ENCODE data around the gene AZU1. TPM values are rescaled to one million over a fixed set of nuclear protein-coding genes. Genes with fewer than 3 reads are reported as not detected.

Gene AZU1
- total RNA-seq, 4 donors from 2014 or later = not detected

GRCh38 chr19:879711-880438 is 52.2 kb downstream of the AZU1 start:
- Histone ChIP-seq H3K9me3 (no peaks in the 10 kb centered on the region), H3K4me3 (no peak overlapping the region), H3K36me3 (peaks cover 36 to 88% (median 37%) of the 10 kb centered on the region in 3 donors), H3K27ac (no peak overlapping the region), H3K4me1 (peaks cover 0 to 12% (median 0%) of the 10 kb centered on the region in 3 donors), H3K27me3 (no peaks in the 10 kb centered on the region)
- WGBS, 2 donors = 85% methylated on average over 4 of the region's 37 CpGs; no CpG with 5 or more reads in 1 of the 2 donors
- intact Hi-C loops (cut with DNase I) = no loop called here
- TF ChIP-seq CTCF (IDR thresholded peaks at IDR 0.05) (no peak), POLR2A (IDR thresholded peaks at IDR 0.05) (no peak)
- DNase-seq = no peak

Small RNA genes within 50 kb of the gene (small RNA-seq; reads per million reads assigned to genes)
- gene MIR3187 = 0 reads per million in 4 donors

Other genes with a start within 250 kb of the AZU1 start
- under 1 TPM in 3 of 4 donors, not detected in 1; 0.15 to 0.57 (median 0.29) TPM for gene HCN2, start 238.0 kb upstream of the AZU1 start, total RNA-seq
- 10 to 100 TPM; 23.5 to 32.3 (median 25.0) TPM for gene POLRMT, start 194.3 kb upstream of the AZU1 start, total RNA-seq
- 1 to 10 TPM in 1 of 4 donors, under 1 TPM in 1, not detected in 2; 0.38 to 1.6 TPM for gene FGF22, start 188.0 kb upstream of the AZU1 start, total RNA-seq
- 100 to 1,000 TPM in 2 of 4 donors, 10 to 100 TPM in 2; 82.1 to 118 (median 98.4) TPM for gene RNF126, start 164.6 kb upstream of the AZU1 start, total RNA-seq
- gene FSTL3, start 151.4 kb upstream of the AZU1 start, total RNA-seq = 10 to 100 TPM in 3 of 4 donors, 1 to 10 TPM in 1; 4.4 to 43.3 (median 17.7) TPM
- gene PRSS57, start 132.4 kb upstream of the AZU1 start, total RNA-seq = not detected
- gene PALM, start 118.9 kb upstream of the AZU1 start, total RNA-seq = 10 to 100 TPM in 1 of 4 donors, 1 to 10 TPM in 3; 2.6 to 19.3 (median 6.5) TPM
- 1 to 10 TPM in 2 of 4 donors, under 1 TPM in 1, not detected in 1; 0.11 to 1.3 (median 1.0) TPM for gene MISP, start 76.7 kb upstream of the AZU1 start, total RNA-seq
- 100 to 1,000 TPM; 139 to 167 (median 156) TPM for gene PTBP1, start 30.4 kb upstream of the AZU1 start, total RNA-seq
- gene PLPPR3, start 5.9 kb upstream of the AZU1 start, total RNA-seq = not detected
- gene PRTN3, start 13.2 kb downstream of the AZU1 start, total RNA-seq = not detected
- gene ELANE, start 24.5 kb downstream of the AZU1 start, total RNA-seq = under 1 TPM in 1 of 4 donors, not detected in 3; 0.95 TPM
- 100 to 1,000 TPM in 2 of 4 donors, 10 to 100 TPM in 2; 52.2 to 883 (median 129) TPM for gene CFD, start 31.8 kb downstream of the AZU1 start, total RNA-seq
- 10 to 100 TPM; 23.7 to 64.9 (median 32.5) TPM for gene MED16, start 65.3 kb downstream of the AZU1 start, total RNA-seq
- gene RNU6-9, start 65.6 kb downstream of the AZU1 start, total RNA-seq = not detected
- 10 to 100 TPM; 42.9 to 83.7 (median 62.4) TPM for gene R3HDM4, start 85.4 kb downstream of the AZU1 start, total RNA-seq
- gene KISS1R, start 89.5 kb downstream of the AZU1 start, total RNA-seq = under 1 TPM in 1 of 4 donors, not detected in 3; 0.45 TPM
- 1 to 10 TPM; 3.0 to 6.6 (median 4.7) TPM for gene ARID3A, start 98.2 kb downstream of the AZU1 start, total RNA-seq
- gene WDR18, start 156.5 kb downstream of the AZU1 start, total RNA-seq = 10 to 100 TPM; 28.2 to 70.1 (median 53.0) TPM
- gene GRIN3B, start 172.6 kb downstream of the AZU1 start, total RNA-seq = not detected
- gene TMEM259, start 193.3 kb downstream of the AZU1 start, total RNA-seq = 100 to 1,000 TPM; 101 to 182 (median 146) TPM
- not detected for gene RNU6-2, start 193.7 kb downstream of the AZU1 start, total RNA-seq
- 100 to 1,000 TPM in 2 of 4 donors, 10 to 100 TPM in 2; 79.0 to 125 (median 105) TPM for gene CNN2, start 198.8 kb downstream of the AZU1 start, total RNA-seq
- 10 to 100 TPM; 12.6 to 24.4 (median 18.7) TPM for gene ABCA7, start 212.3 kb downstream of the AZU1 start, total RNA-seq
- 10 to 100 TPM in 3 of 4 donors, 1 to 10 TPM in 1; 8.2 to 39.3 (median 12.5) TPM for gene ARHGAP45, start 239.3 kb downstream of the AZU1 start, total RNA-seq